OCI-LY1 (cell line): ENCODE data around the gene MIA3.

Experiments
- H2AFZ ChIP-seq: fragments of 200-600 bp; sonication (generic), shearing (Covaris generic); 2 replicates; pipeline ENCODE4 v1.6.0; 2014; ENCODE audit warnings: antibody characterized with exemption, mild to moderate bottlenecking, low read length
- H3F3A ChIP-seq: fragments of 200-600 bp; sonication (generic), shearing (Covaris generic); 2 replicates; pipeline ENCODE4 v1.6.0; 2014; ENCODE audit warnings: mild to moderate bottlenecking, antibody characterized with exemption, low read length, moderate library complexity; ENCODE audit not compliant: insufficient read depth
- H3K27ac ChIP-seq: fragments of 200-600 bp; sonication (generic); 2 replicates; pipeline ENCODE4 v1.5.1; 2014; ENCODE audit warnings: low read length, mixed run types, mild to moderate bottlenecking, low read depth; ENCODE audit not compliant: poor library complexity, severe bottlenecking
- H3K27me3 ChIP-seq: fragments of 200-600 bp; sonication (generic); 2 replicates; pipeline ENCODE4 v1.6.0; 2014; ENCODE audit warnings: antibody characterized with exemption, mild to moderate bottlenecking, low read length, moderate library complexity; ENCODE audit not compliant: insufficient read depth
- H3K36me3 ChIP-seq: fragments of 200-600 bp; sonication (generic); 2 replicates; pipeline ENCODE4 v1.6.1; 2014; ENCODE audit warnings: mild to moderate bottlenecking, antibody characterized with exemption, low read length, moderate library complexity, mixed read lengths; ENCODE audit not compliant: insufficient read depth
- H3K4me1 ChIP-seq: fragments of 200-600 bp; sonication (generic); 2 replicates; pipeline ENCODE4 v1.5.1; 2014; ENCODE audit warnings: mild to moderate bottlenecking, low read length, moderate library complexity; ENCODE audit not compliant: insufficient read depth, severe bottlenecking
- H3K4me2 ChIP-seq: fragments of 200-600 bp; sonication (generic), shearing (Covaris generic); 2 replicates; pipeline ENCODE4 v1.6.1; 2014; ENCODE audit warnings: low read length
- H3K4me3 ChIP-seq: fragments of 200-600 bp; sonication (generic); 2 replicates; pipeline ENCODE4 v1.5.1; 2014; ENCODE audit warnings: low read length, low read depth, mild to moderate bottlenecking, mixed read lengths; ENCODE audit not compliant: poor library complexity, severe bottlenecking
- H3K79me2 ChIP-seq: fragments of 200-600 bp; shearing (Covaris generic); 2 replicates; pipeline ENCODE4 v1.6.1; 2016; ENCODE audit warnings: mixed run types, low read length, mixed read lengths; ENCODE audit not compliant: insufficient read depth
- H3K9ac ChIP-seq: fragments of 200-600 bp; sonication (generic), shearing (Covaris generic); 2 replicates; pipeline ENCODE4 v1.6.1; 2014; ENCODE audit warnings: mild to moderate bottlenecking, low read length, mixed read lengths
- H3K9me2 ChIP-seq: fragments of 200-600 bp; sonication (generic), shearing (Covaris generic); 2 replicates; pipeline ENCODE4 v1.6.1; 2014; ENCODE audit warnings: low read depth, mild to moderate bottlenecking, low read length, mixed read lengths
- H3K9me3 ChIP-seq: fragments of 200-600 bp; shearing (Covaris generic); 2 replicates; pipeline ENCODE4 v1.6.1; 2014; ENCODE audit warnings: low read length, mixed read lengths
- H4K20me1 ChIP-seq: fragments of 200-600 bp; sonication (generic), shearing (Covaris generic); 2 replicates; pipeline ENCODE4 v1.6.0; 2016; ENCODE audit warnings: mild to moderate bottlenecking, low read length; ENCODE audit not compliant: insufficient read depth
- CTCF ChIP-seq: fragments of 200-600 bp; sonication (generic), shearing (Covaris generic); IDR thresholded peaks from 2 replicates; pipeline ENCODE4 v1.5.1; 2017; ENCODE audit warnings: mild to moderate bottlenecking, antibody characterized with exemption, low read length, moderate library complexity, mixed read lengths
- EZH2 ChIP-seq: fragments of 200-600 bp; sonication (generic), shearing (Covaris generic); IDR thresholded peaks from 2 replicates; pipeline ENCODE4 v1.8.0; 2017; ENCODE audit warnings: borderline replicate concordance, mixed run types, mild to moderate bottlenecking, antibody characterized with exemption, low read length, moderate library complexity, mixed read lengths

MIA3 gene

GRCh38 chr1:222680080-222680479, 62.2 kb downstream of the MIA3 start:
- Histone ChIP-seq H3K36me3 (peaks cover 13% of the 10 kb centered on the region; the same call in 1 of the 2 replicates), H3K9ac (no peak overlapping the region), H3K79me2 (no peaks in the 10 kb centered on the region), H4K20me1 (no peaks in the 10 kb centered on the region), H3K27me3 (no peaks in the 10 kb centered on the region), H3K9me2 (no peaks in the 10 kb centered on the region), H3K4me3 (no peak overlapping the region), H3K4me2 (no peak overlapping the region), H3K27ac (no peak overlapping the region), H3K9me3 (no peaks in the 10 kb centered on the region), H2AFZ (no peak overlapping the region), H3K4me1 (no peaks in the 10 kb centered on the region), H3F3A (0 out of 2 replicates have a peak, but pooled peaks cover under 1% of the 10 kb centered on the region)
- TF ChIP-seq CTCF (no peak), EZH2 (no peak)

- no peak overlapping the region for H3K4me3 ChIP-seq
- H3K27ac ChIP-seq = no peak overlapping the region
- no peaks in the 10 kb centered on the region for H3K9me2 ChIP-seq
- H3F3A ChIP-seq = no peaks in the 10 kb centered on the region
- H3K9me3 ChIP-seq = no peaks in the 10 kb centered on the region
- H2AFZ ChIP-seq = no peak overlapping the region
- TF ChIP-seq CTCF = no peak
- TF ChIP-seq EZH2 = no peak
- H4K20me1 ChIP-seq = no peaks in the 10 kb centered on the region
- H3K36me3 ChIP-seq = peaks cover 5% of the 10 kb centered on the region; the same call in 1 of the 2 replicates
- no peak overlapping the region for H3K9ac ChIP-seq
- no peak overlapping the region for H3K4me2 ChIP-seq
- H3K27me3 ChIP-seq = no peaks in the 10 kb centered on the region
- no peaks in the 10 kb centered on the region for H3K4me1 ChIP-seq
- no peaks in the 10 kb centered on the region for H3K79me2 ChIP-seq
Observed at GRCh38 chr1:222691016-222691415, 73.1 kb downstream of the MIA3 start.

- no peaks in the 10 kb centered on the region for H3K9me3 ChIP-seq
- no peak overlapping the region for H3K9ac ChIP-seq
- peaks cover 10% of the 10 kb centered on the region for H3K36me3 ChIP-seq
- no peak overlapping the region for H3K4me3 ChIP-seq
- TF ChIP-seq EZH2 (no peak), CTCF (no peak)
- no peak overlapping the region for H3K27ac ChIP-seq
- no peaks in the 10 kb centered on the region for H4K20me1 ChIP-seq
- no peaks in the 10 kb centered on the region for H3K27me3 ChIP-seq
- no peak overlapping the region for H3K4me2 ChIP-seq
- no peak overlapping the region for H2AFZ ChIP-seq
- no peaks in the 10 kb centered on the region for H3K4me1 ChIP-seq
- H3F3A ChIP-seq = no peaks in the 10 kb centered on the region
- no peaks in the 10 kb centered on the region for H3K9me2 ChIP-seq
- H3K79me2 ChIP-seq = no peaks in the 10 kb centered on the region
Observed at GRCh38 chr1:222694927-222695326, 77.0 kb downstream of the MIA3 start.
